Fibroblast of lung (primary cell): ENCODE results near the gene GNAS.

ENCODE experiments used
- EZH2 ChIP-seq: IDR thresholded peaks from 2 replicates; pipeline ENCODE4 v1.5.1; 2012; ENCODE audit warnings: low read length, control low read depth, mild to moderate bottlenecking; ENCODE audit errors: missing control alignments
- TF ChIP-seq, protein P1 (sequence below), 2 donors: IDR thresholded peaks in 1 of 2; conservative IDR thresholded peaks in 1 of 2; 1 replicate in 1 of 2; 2 replicates in 1 of 2; pipeline ENCODE4 v1.5.1; 2011 to 2012; ENCODE audit warnings: low read length in 2 of 2, control low read depth in 1 of 2, inconsistent platforms in 1 of 2, low read depth in 1 of 2, mild to moderate bottlenecking in 1 of 2

DNA sequence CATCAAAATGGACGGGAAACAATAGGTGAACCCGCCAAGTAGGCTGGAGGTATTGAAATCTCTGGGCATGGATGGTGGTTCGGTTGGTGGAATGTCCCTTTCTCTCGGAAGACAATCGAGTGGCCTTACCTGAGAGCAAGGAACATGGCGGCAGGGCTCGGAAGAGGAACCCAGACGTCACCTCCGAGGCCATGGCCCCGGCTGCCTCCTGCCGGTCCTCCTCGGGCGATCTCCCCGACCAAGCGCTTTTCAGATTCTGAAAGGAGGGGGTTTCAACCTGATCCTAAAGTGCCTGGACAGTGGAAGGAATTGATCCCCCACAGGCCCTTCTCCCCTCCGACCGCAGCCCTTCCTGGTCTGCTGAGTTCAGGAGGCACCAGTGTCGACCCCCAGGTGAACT, 49.0 kb upstream of the GNAS start:
- TF ChIP-seq, protein P1, sequence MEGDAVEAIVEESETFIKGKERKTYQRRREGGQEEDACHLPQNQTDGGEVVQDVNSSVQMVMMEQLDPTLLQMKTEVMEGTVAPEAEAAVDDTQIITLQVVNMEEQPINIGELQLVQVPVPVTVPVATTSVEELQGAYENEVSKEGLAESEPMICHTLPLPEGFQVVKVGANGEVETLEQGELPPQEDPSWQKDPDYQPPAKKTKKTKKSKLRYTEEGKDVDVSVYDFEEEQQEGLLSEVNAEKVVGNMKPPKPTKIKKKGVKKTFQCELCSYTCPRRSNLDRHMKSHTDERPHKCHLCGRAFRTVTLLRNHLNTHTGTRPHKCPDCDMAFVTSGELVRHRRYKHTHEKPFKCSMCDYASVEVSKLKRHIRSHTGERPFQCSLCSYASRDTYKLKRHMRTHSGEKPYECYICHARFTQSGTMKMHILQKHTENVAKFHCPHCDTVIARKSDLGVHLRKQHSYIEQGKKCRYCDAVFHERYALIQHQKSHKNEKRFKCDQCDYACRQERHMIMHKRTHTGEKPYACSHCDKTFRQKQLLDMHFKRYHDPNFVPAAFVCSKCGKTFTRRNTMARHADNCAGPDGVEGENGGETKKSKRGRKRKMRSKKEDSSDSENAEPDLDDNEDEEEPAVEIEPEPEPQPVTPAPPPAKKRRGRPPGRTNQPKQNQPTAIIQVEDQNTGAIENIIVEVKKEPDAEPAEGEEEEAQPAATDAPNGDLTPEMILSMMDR (conservative IDR thresholded peaks at IDR 0.05 in 1 of 2, IDR thresholded peaks at IDR 0.05 in 1 of 2; ENCODE audit: low read depth in 1 of 2, low read length in 2 of 2) = no peak
- TF ChIP-seq EZH2 = no peak
